Kidney epithelial cell (primary cell): Measurements from ENCODE around the gene BUD31. TPM values are rescaled to one million over a fixed set of nuclear protein-coding genes. Genes with fewer than 3 reads are reported as not detected.
"Not testable (repeated sequence)": the region's sequence is repeated elsewhere in the genome, so short reads cannot be mapped to it uniquely, and the experiment has no call there.

Experiments
- DNase-seq: peaks from one replicate; pipeline ENCODE4 v3.0.0-alpha.2; 2010; ENCODE audit warnings: low read depth
- H3K27me3 ChIP-seq: 2 replicates; pipeline ENCODE4 v1.6.0; 2011; ENCODE audit warnings: low read length; ENCODE audit not compliant: control insufficient read depth, insufficient read depth
- H3K36me3 ChIP-seq: 2 replicates; pipeline ENCODE4 v1.5.1; 2011; ENCODE audit warnings: low read length; ENCODE audit not compliant: control insufficient read depth, insufficient read depth
- H3K4me3 ChIP-seq: 2 replicates; pipeline ENCODE4 v1.5.1; 2011; ENCODE audit warnings: low read depth, mild to moderate bottlenecking, control low read depth, low read length
- CTCF ChIP-seq: IDR thresholded peaks from 2 replicates; pipeline ENCODE4 v1.5.1; 2011; ENCODE audit warnings: mild to moderate bottlenecking, moderate library complexity, low read length, control low read depth, inconsistent platforms; ENCODE audit not compliant: insufficient read depth, poor library complexity, severe bottlenecking
- total RNA-seq: library from RNA; depleted of rRNA; stranded (reverse); fragments of >200 nt; gene quantifications from 2 replicates; pipeline ENCODE4 v1.2.3, GENCODE V29; 2015

Gene BUD31
- total RNA-seq, 1 donor from 2014 or later, result 153 TPM

DNA sequence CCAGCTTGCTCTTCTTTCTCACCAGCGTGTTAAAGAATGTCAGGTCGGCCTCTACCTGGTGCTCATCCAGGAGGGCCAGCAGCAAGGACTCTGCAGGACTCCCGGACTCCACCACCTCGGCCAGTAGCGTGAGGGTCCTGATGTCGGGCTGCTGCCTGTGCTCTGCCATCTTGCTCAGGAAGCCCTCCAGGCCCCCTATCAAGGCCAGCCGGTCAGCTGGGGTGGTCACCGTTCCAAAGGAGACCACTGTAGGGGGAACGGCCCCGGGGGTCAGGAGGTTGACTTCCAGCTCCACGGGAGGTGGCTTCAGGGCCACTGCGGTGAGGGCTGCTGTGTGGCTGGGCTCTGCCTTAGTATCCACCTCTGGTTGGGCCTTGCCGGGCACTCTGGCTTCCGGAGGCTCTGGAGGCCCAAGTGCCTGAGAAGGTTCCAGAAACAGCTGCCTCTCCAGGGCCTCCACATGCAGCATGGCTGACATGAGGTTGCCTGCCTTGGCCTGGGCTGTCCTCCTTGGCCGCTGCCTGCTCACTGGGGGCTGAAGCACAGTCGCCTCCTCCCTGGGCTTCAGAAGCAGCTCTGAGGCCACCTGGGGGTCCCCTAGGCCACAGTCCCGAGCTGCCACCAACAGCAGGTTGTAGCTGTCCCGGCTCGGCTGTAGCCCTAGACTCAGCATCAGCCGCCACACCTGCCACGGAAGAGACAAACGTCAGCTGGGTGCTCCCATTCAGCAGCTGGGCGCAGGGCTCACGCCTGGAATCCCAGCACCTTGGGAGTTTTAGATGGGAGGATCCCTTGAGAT is 16.4 kb downstream of the BUD31 start:
- Histone ChIP-seq H3K4me3 (no peak overlapping the region), H3K27me3 (no peaks in the 10 kb centered on the region), H3K36me3 (peaks cover 1% of the 10 kb centered on the region)
- no peak for DNase-seq
- TF ChIP-seq CTCF, result no peak

DNA sequence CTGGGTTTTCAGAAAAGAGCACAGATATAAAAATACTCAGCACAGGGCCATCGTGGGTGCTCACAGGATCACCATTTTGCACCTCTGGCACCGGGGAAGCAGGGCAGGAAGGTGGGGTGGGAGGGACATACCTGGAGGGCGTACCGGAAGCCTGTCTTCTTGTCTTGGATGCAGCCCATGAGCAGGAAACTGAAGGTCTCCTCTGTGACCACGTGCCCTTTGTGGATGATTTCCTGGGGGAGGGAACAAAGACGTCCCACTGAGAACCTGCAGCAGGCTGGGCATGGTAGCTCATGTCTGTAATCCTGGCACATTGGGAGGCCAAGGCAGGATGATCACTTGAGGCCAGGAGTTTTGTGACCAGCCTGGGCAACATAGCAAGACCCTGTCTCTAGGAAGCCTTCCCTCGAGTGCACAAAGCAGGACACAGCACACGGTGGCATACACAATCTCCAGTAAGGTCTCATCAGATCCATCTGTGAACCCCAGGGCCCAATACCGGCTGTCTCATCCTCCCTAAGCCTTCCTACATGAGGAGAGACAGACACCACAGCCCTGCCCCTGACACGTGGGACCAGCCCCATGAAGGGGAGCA is 20.3 kb downstream of the BUD31 start:
- no peak overlapping the region for H3K4me3 ChIP-seq
- H3K36me3 ChIP-seq, result peaks cover 1% of the 10 kb centered on the region
- TF ChIP-seq CTCF, result no peak
- DNase-seq, result no peak
- no peaks in the 10 kb centered on the region for H3K27me3 ChIP-seq

GRCh38 chr7:99429756-99430155 is 21.0 kb downstream of the BUD31 start:
- H3K36me3 ChIP-seq, result peaks cover 2% of the 10 kb centered on the region
- no peaks in the 10 kb centered on the region for H3K27me3 ChIP-seq
- no peak for DNase-seq
- no peak overlapping the region for H3K4me3 ChIP-seq
- TF ChIP-seq CTCF, result no peak

- not testable (repeated sequence) for H3K4me3 ChIP-seq
These were observed 23.2 kb downstream of the BUD31 start for GRCh38 chr7:99431756-99432540.

DNA sequence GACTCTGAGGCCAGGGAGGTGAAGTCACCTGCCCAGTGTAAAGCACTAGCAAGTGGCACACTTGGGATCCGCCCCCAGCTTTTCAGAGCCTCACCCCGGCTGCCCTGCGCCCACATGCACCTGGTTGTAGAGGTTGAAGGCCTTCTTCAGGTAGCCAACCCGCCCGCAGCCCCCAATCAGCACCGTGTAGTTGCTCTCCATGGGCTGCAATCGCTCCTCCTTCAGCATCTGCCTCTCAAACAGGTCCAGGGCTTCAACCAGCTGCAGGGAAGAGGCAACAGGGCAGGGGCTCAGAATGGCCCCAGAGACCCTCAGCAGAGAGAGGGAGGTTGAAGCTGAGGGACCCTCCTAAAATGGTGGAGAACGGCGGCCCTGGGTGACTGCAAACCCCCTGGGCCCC is 24.4 kb downstream of the BUD31 start:
- Histone ChIP-seq H3K4me3 (no peak overlapping the region), H3K36me3 (peaks cover 2% of the 10 kb centered on the region), H3K27me3 (no peaks in the 10 kb centered on the region)
- no peak for TF ChIP-seq CTCF
- DNase-seq, result no peak

More at GRCh38 chr7:99431756-99432540, 23.2 kb downstream of the BUD31 start:
- not testable (repeated sequence) for H3K36me3 ChIP-seq, H3K27me3 ChIP-seq, DNase-seq

GRCh38 chr7:99437946-99438572 is 29.3 kb downstream of the BUD31 start:
- H3K27me3 ChIP-seq, result no peaks in the 10 kb centered on the region
- no peak for TF ChIP-seq CTCF
- peaks cover 1% of the 10 kb centered on the region for H3K36me3 ChIP-seq
- DNase-seq, result no peak
- H3K4me3 ChIP-seq, result peak overlapping the region; percentile 99
